Mesenteric fat pad (tissue), 1 donor: ENCODE measurements around the gene SGTA. TPM values are rescaled to one million over a fixed set of nuclear protein-coding genes. Genes with fewer than 3 reads are reported as not detected.
"Not testable (repeated sequence)": the region's sequence is repeated elsewhere in the genome, so short reads cannot be mapped to it uniquely, and the experiment has no call there.

ENCODE experiments used
- DNase-seq: peaks from one replicate; pipeline ENCODE4 v3.0.0-alpha.2; 2020; ENCODE audit warnings: low spot score
- long read RNA-seq: library from polyadenylated mRNA; unstranded; transcript quantifications from one replicate; pipeline ENCODE4 v2.0.0, GENCODE V29; 2020
- total RNA-seq: library from RNA; stranded (reverse); fragmentation: NEBNext Ultra II Directional; extraction: Animal tissue kit (Norgen Biotek cat#: 25700); gene quantifications from one replicate; pipeline ENCODE4 v1.2.1, GENCODE V29; 2021
- donor health status: DM: yes; HTN: yes; CAD: no.

The SGTA gene
- total RNA-seq, result 37.8 TPM
- long read RNA-seq, transcript SGTA-201 (12 exons, 2,330 nt), result major isoform, 169 of 210 reads
- long read RNA-seq, partial matches to known transcripts, result 27 of 210 reads
- long read RNA-seq, other reads (novel, unspliced or antisense), result 13 of 210 reads

GRCh38 chr19:2782936-2783780, at the start of gene SGTA:
TSS of gene SGTA (minus strand) at chr19:2783273. CDS start at chr19:2769068, 14,205 bp downstream.
- DNase-seq, result peak; percentile 98

GRCh38 chr19:2827840-2828489, 44.9 kb upstream of the SGTA start:
- no peak for DNase-seq

DNA sequence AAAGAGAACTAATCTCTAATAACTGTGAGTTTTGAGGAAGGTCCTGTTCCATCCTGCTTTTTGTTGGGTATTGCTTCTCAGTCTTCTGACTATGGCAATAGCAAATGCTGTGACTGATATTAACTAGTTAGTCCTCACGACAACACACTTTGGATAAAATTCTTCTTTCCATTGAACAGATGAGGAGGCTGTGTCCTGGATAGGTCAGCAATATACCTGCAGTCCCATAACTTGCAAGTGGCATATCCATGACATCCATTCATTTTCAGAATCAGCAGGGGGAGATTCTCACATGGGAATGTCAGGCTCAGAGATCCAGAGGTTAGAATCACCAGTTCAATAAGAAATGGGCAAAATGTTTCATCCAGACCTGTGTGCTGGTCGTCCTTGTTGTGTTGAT, 43.9 kb upstream of the SGTA start:
- DNase-seq, result no peak

DNA sequence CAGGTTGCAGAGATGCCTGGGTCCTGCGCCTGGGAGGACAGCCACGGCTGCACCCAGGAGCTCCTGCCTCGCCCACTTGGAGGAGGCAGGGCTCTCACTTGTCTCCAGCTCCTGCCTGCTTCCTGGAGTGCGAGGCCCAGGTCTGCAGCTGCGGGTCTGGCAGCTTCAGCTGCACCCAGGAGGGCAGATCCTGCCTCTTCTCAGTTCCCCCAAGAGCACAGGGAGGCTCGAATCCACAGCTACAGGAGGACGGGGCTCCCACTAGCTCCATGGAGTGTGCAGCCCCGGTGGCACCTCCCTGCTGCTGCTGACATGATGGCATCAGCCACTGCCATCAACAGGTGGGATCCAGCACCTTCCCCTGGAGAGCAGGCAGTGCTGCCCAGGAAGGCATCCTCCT, 41.1 kb upstream of the SGTA start:
- no peak for DNase-seq

GRCh38 chr19:2823646-2824045, 40.6 kb upstream of the SGTA start:
- no peak for DNase-seq

DNA sequence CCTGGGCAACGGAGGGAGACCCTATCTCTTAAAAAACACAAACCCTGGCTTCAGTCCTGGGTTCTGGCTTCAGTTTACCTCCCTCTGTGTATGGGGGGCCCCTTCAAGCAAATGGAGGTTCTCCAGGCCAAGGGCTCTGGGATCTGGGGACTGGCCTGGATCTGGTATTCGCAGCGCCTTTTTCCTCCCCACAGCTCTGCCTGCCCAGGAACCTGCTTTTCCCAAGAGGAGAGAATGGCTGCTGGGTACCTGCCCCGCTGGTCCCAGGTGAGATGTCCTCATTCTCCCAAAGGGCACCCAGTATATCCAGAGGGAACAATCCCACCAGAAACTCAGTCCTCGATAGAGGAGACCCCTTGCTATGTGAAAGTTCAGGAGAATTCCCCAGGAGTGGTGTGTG, 39.8 kb upstream of the SGTA start:
- no peak for DNase-seq

DNA sequence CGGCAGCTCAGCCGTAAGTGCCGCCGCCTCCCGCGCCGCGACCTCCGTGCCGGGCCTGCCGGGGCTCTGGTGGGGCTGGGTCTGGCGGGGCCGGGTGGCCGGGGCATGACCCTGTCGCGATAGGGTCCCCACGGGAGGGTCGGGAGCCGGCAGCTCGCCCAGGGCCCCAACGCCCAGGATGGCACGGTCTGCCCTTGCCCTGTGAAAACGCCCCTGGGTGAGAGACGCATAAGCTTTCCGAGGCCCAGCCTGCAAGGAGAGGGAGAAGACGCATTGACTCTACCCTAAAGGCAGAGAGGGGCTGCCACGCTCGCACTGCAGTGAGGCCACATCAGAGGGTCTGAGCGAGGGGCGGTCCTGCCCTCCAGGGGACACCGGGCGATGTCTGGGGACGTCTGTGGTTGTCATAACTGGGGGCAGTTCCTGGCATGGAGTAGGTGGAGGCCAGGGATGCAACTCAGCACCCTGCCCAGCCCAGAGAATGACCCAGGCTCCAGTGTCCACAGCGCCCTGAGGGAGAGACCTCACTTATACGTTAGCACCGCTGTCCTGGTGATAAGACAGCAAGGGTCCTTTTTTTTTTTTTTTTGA, 37.1 kb upstream of the SGTA start:
- DNase-seq, result no peak

DNA sequence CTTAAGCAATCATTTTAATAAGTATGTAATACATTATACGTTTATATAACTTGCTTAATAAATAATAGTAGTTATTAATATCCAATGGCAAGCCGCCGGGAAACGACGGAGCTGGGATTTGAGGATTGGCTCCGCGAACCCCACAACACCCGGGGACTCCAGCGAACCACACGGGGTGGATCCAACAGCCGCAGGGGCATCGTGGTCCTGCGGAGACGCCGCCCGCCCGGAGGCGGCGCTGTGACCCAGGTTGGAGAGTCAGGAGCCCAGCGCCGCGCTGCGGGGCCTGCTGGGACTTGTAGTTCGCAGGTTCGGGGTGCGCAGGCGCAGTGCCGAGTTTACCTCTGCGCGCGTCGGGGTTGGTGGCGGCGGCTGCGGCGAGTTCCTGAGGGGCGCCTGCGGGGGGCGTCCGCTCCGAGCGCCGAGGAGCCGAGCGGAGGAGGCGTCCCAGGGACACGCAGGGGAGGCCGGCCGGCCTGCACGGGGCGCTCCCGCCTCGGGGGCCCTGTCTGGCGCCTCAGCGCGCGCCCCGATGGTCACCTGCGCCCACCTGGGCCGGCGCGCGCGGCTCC, 36.6 kb upstream of the SGTA start, which contains the start of gene ZNF554:
Gene ZNF554, plus strand, starts transcription at position 329 of the 572 bp plus-strand sequence. Its CDS starts 204 bp downstream, at position 533.
- peak; percentile 100 for DNase-seq

- not testable (repeated sequence) for DNase-seq
Observed at GRCh38 chr19:2817237-2817829, 34.3 kb upstream of the SGTA start.

- no peak for DNase-seq
Observed at GRCh38 chr19:2816641-2817040, 33.6 kb upstream of the SGTA start.

DNA sequence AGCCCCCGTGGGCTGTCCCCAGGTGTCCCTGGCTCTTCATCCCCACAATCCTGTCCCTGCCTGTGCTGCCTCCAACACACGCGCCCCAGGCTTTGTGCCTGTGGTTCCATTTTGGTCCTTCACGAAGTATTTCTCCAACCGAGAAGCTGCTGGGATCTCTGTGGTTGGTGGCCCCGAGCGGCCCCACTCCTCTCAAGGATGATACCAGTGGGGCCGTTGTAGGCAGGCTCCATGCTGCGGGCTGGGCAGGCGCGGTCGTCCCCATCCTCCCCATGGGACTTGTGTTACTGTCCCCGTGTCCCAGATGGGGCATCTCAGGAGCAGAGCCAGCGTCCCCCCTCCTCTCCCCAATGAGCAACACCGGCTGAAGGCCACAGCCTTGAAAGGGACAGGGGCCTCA, 32.9 kb upstream of the SGTA start:
- no peak for DNase-seq

DNA sequence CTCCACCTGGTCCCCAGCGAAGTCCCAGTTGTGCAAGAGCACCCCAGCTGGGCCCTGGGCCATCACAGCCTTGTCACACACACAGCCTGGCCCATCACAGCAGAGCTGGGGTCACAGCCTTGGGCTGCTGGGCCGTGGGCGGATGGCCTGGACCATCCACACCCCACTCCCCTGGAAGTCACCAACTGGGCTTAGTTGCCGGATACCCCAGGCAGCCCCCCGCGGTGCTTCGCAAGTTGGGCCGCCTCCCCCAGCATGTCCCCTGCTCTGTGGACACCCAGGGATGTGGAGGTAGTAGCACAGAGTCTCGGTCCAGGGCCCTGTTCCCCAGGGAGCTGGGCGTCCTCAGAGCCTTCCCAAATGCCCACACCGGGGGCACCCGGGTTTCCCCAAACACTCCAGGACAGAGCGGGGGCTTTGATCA, 32.1 kb upstream of the SGTA start:
- no peak for DNase-seq

DNA sequence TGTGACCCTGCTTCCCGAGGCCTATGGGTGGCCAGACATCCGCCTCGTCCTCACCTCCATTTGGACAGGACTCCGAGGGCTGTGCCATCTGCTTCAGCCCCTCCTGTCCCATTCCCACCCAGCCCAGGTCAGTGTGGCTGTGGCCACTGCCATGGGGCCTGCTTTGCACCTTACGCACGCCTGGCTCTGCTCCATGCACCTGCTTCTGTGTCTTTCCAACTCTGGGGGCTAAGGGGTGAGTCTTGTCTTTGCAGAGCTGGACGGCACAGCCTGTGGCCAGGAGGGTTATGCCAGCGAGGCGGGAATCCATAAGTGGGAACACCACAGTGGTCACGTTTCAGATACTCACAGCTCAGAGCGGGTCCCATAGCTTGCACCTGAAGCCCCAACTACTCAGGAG, 31.4 kb upstream of the SGTA start:
- no peak for DNase-seq

GRCh38 chr19:2813235-2814160, 30.4 kb upstream of the SGTA start:
- DNase-seq, result no peak

- DNase-seq, result no peak
Observed at GRCh38 chr19:2812414-2813234, 29.6 kb upstream of the SGTA start.

DNA sequence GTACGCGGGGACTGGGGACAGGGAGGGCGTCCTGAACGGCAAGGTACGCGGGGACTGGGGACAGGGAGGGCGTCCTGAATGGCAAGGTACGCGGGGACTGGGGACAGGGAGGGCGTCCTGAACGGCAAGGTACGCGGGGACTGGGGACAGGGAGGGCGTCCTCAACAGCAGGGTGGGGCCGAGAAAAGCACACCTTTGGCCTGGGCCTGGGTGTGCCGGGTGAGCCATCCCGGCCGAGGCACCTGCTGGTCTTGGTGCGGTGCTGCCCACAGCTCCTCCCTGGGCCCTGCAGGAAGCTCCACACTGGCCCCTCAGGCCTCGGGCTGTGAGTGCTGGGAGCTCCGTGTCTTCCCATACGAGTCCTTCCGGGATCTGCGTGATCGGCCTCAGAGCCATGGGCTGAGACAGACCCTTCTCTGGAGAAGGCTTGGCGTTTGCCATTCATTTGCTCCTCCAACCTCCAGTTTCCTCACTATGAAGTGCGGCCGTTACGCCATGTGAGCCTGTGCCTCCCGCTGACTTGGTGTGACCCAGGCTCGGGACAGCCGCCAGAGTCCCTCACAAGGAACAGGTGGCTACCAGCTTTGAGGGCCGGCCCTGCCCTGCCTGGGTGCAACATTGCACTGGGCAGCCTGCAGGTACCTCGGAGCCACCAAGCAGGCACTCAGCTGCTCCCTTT, 28.8 kb upstream of the SGTA start:
- no peak for DNase-seq

DNA sequence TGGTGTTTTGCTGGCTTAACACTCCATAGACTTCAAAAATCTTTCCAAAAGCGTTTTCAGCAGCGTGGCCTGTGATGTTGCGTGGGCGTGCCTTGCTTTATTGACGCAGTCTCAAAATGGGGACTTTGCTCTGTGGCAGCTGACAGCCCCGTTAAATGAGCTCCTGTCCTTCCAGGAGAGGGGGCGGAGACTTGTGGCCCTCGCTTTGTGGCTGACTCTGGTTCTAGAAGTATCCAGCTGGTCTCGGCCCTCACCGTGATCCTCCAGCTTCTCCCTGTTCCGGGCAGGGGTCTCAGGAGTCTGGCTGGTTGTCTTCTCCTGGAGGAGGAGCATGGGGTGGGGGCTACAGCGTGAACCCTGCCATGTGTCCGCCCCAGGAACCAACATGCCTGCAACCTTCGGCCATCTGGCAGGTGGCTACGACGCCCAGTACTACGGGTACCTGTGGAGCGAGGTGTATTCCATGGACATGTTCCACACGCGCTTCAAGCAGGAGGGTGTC, 28.2 kb upstream of the SGTA start:
- DNase-seq, result no peak
